Measurements from ENCODE around the gene INHBA. TPM values are rescaled to one million over a fixed set of nuclear protein-coding genes. Genes with fewer than 3 reads are reported as not detected.

The INHBA gene
- total RNA-seq: 23.2 and 32.3 TPM in 2 replicates
- 21.4 and 22.9 TPM in 2 replicates for polyA plus RNA-seq
- 19.5 and 20.3 TPM in 2 replicates for polyA plus RNA-seq (2011; cell fraction: cytosol; rRNA removed)
- 46.6 and 47.7 TPM in 2 replicates for polyA plus RNA-seq (2011; cell fraction: nucleus; rRNA removed)
- polyA plus RNA-seq (2012): 36.2 and 75.7 TPM in 2 replicates
- polyA minus RNA-seq: 104 and 126 TPM in 2 replicates
- not detected for polyA minus RNA-seq (2011; cell fraction: cytosol; rRNA and poly(A)+ RNA removed)
- 69.5 and 79.6 TPM in 2 replicates for polyA minus RNA-seq (2011; cell fraction: nucleus; rRNA and poly(A)+ RNA removed)
- percentile 85 among the genes with signal in this experiment for Bru-seq, nascent RNA
- percentile 87 among the genes with signal in this experiment for BruChase-seq, experiment 1, labeled RNA remaining after a 6-hour chase
- percentile 91 among the genes with signal in this experiment for BruChase-seq, experiment 2, labeled RNA remaining after a 2-hour chase
- long read RNA-seq, full-length matches to known transcripts: 8 of 25 reads
- long read RNA-seq, partial matches to known transcripts: 4 of 25 reads
- long read RNA-seq, other reads (novel, unspliced or antisense): 13 of 25 reads

- DNase-seq (ENCODE audit: low read depth, low spot score) (peak; percentile 84), FAIRE-seq (peak; percentile 61)
- H3K9ac ChIP-seq (replicated peaks; ENCODE audit: extremely low read depth, insufficient read depth, low read length): peak within 1 kb of the TSS; percentile 97
- no peaks in the 10 kb centered on the region for H3K9me1 ChIP-seq (replicated peaks; ENCODE audit: control insufficient read depth, extremely low read depth, insufficient read depth, low read length)
- TF ChIP-seq EZH2 (IDR thresholded peaks at IDR 0.05; ENCODE audit: borderline replicate concordance, low read depth, low read length, severe bottlenecking) (no peak), FOS (IDR thresholded peaks at IDR 0.05; ENCODE audit: borderline replicate concordance, insufficient read depth, low read length) (no peak), JUN (IDR thresholded peaks at IDR 0.05; ENCODE audit: borderline replicate concordance, insufficient read depth, insufficient read length, low read depth) (peak; percentile 47), GATA2 (IDR thresholded peaks at IDR 0.05; ENCODE audit: insufficient read depth, insufficient read length, low read depth, low read length) (no peak), POLR2A (IDR thresholded peaks at IDR 0.05; ENCODE audit: low read depth, low read length) (peak; percentile 40), CTCF (IDR thresholded peaks at IDR 0.05; ENCODE audit: extremely low read depth in 1 of 2, insufficient read depth in 1 of 2, low read depth in 1 of 2, low read length in 2 of 2) (no peak)
- peak within 1 kb of the TSS; percentile 21 for H2AFZ ChIP-seq (ENCODE audit: low read depth, low read length)
- peaks cover 25% of the 10 kb centered on the region for H3K79me2 ChIP-seq (ENCODE audit: control insufficient read depth, insufficient read depth, low read length)
- no peaks in the 10 kb centered on the region for H4K20me1 ChIP-seq (replicated peaks; ENCODE audit: control insufficient read depth, extremely low read depth, insufficient read depth, low read length)
- H3K9me3 ChIP-seq (replicated peaks; ENCODE audit: control insufficient read depth, insufficient read depth, low read length): no peaks in the 10 kb centered on the region
- H3K27me3 ChIP-seq (ENCODE audit: control insufficient read depth in 2 of 2, insufficient read depth in 2 of 2, low read length in 2 of 2): no peaks in the 10 kb centered on the region
- H3K27ac ChIP-seq (ENCODE audit: insufficient read depth, low read depth, low read length): peak within 1 kb of the TSS; percentile 61
- dilution Hi-C loops (cut with MboI; ENCODE audit: extremely low pct_ligation_motif_present, low sequenced_read_pairs): no loop called here
- POLR2A ChIA-PET: no interaction called here
- H3K4me1 ChIP-seq (ENCODE audit: control insufficient read depth, extremely low read depth, insufficient read depth, low read length): peaks cover 31% of the 10 kb centered on the region
- peak within 1 kb of the TSS in 1 of 3 experiments; percentile 63 for H3K4me3 ChIP-seq (replicated peaks in 1 of 3; ENCODE audit: insufficient read depth in 1 of 3, low read depth in 1 of 3, low read length in 3 of 3)
- intact Hi-C loops (cut with micrococcal nuclease): loop anchor here (10.0 kb wide), 2 partner anchors 1568 to 1758 kb away; partner anchors contain the start of genes MPLKIP and SUGCT
- no peaks in the 10 kb centered on the region for H3K36me3 ChIP-seq (ENCODE audit: control insufficient read depth in 2 of 2, extremely low read depth in 1 of 2, insufficient read depth in 2 of 2, low read length in 2 of 2)
- CTCF ChIA-PET: interaction anchor here (1.2 to 5.9 kb wide), 6 partner anchors 9 to 1470 kb away, joined by 4 to 92 read pairs (median 24); no protein-coding TSS in a partner anchor
- peak within 1 kb of the TSS; percentile 77 for H3K4me2 ChIP-seq (ENCODE audit: insufficient read depth, low read length)
- BruUV-seq (replicated peaks): TSS peak; percentile 20
Measured at GRCh38 chr7:41702635-41703371, at the start of gene INHBA. Gene INHBA (minus strand): TSS chr7:41703090. CDS start chr7:41700374, 2,716 bp downstream.
